Neural cell (in vitro differentiated cells): ENCODE results near the gene CLEC2B. TPM values are rescaled to one million over a fixed set of nuclear protein-coding genes. Genes with fewer than 3 reads are reported as not detected.

ENCODE experiments used
- H2AFZ ChIP-seq: fragments of 200-600, 300-800 bp; sonication (generic), shearing (Covaris generic); 2 replicates; pipeline ENCODE4 v1.6.0; 2014; ENCODE audit warnings: low read depth, mild to moderate bottlenecking, antibody characterized with exemption, low read length, moderate library complexity
- H3F3A ChIP-seq: fragments of 200-600 bp; shearing (Covaris generic); 2 replicates; pipeline ENCODE4 v1.6.1; 2016; ENCODE audit warnings: mild to moderate bottlenecking, moderate library complexity, mixed read lengths, antibody characterized with exemption, low read length; ENCODE audit not compliant: insufficient read depth, poor library complexity, severe bottlenecking
- H3K27ac ChIP-seq: fragments of 200-600, 300-800 bp; sonication (generic), shearing (Covaris generic); 2 replicates; pipeline ENCODE4 v1.5.1; 2014; ENCODE audit warnings: mild to moderate bottlenecking, low read length, moderate library complexity
- H3K27me3 ChIP-seq: fragments of 300-800, 200-600 bp; sonication (generic), shearing (Covaris generic); 2 replicates; pipeline ENCODE4 v1.6.0; 2014; ENCODE audit warnings: mild to moderate bottlenecking, low read depth, low read length, moderate library complexity; ENCODE audit not compliant: insufficient read depth
- H3K36me3 ChIP-seq: fragments of 300-800, 200-600 bp; sonication (generic), shearing (Covaris generic); 2 replicates; pipeline ENCODE4 v1.5.1; 2014; ENCODE audit warnings: mild to moderate bottlenecking, antibody characterized with exemption, low read length, moderate library complexity; ENCODE audit not compliant: insufficient read depth
- H3K4me2 ChIP-seq: fragments of 300-800, 200-600 bp; sonication (generic), shearing (Covaris generic); 2 replicates; pipeline ENCODE4 v1.6.0; 2014; ENCODE audit warnings: mild to moderate bottlenecking, low read length
- H3K4me3 ChIP-seq: fragments of 300-800, 200-600 bp; sonication (generic), shearing (Covaris generic); 2 replicates; pipeline ENCODE4 v1.5.1; 2014; ENCODE audit warnings: mild to moderate bottlenecking, low read length, moderate library complexity
- H3K79me2 ChIP-seq: fragments of 200-600 bp; shearing (Covaris generic); replicated peaks from 2 replicates; pipeline ENCODE4 v1.6.0; 2014; ENCODE audit warnings: mild to moderate bottlenecking, low read length, moderate library complexity; ENCODE audit not compliant: insufficient read depth
- H3K9ac ChIP-seq: fragments of 300-800, 200-600 bp; sonication (generic), shearing (Covaris generic); 2 replicates; pipeline ENCODE4 v1.6.1; 2016; ENCODE audit warnings: mild to moderate bottlenecking, low read length, mixed read lengths
- H3K9me2 ChIP-seq: fragments of 200-600 bp; shearing (Covaris generic); 2 replicates; pipeline ENCODE4 v1.6.1; 2016; ENCODE audit warnings: mild to moderate bottlenecking, low read length, mixed read lengths; ENCODE audit not compliant: insufficient read depth
- H3K9me3 ChIP-seq: fragments of 200-600, 300-800 bp; sonication (generic), shearing (Covaris generic); 2 replicates; pipeline ENCODE4 v1.6.1; 2016; ENCODE audit warnings: mild to moderate bottlenecking, mixed run types, low read length, moderate library complexity, mixed read lengths
- H4K20me1 ChIP-seq: fragments of 200-600 bp; shearing (Covaris generic); 2 replicates; pipeline ENCODE4 v1.6.1; 2016; ENCODE audit warnings: mild to moderate bottlenecking, mixed run types; ENCODE audit not compliant: insufficient read depth
- EP300 ChIP-seq: fragments of 450-650 bp; conservative IDR thresholded peaks from 2 replicates; pipeline ENCODE4 v1.6.1; 2014; ENCODE audit warnings: antibody characterized with exemption, mild to moderate bottlenecking, moderate library complexity; ENCODE audit not compliant: poor library complexity, severe bottlenecking
- EZH2 ChIP-seq: fragments of 200-600, 300-800 bp; shearing (Covaris generic), sonication (generic); IDR thresholded peaks from 2 replicates; pipeline ENCODE4 v1.6.1; 2014; ENCODE audit warnings: antibody characterized with exemption, low read length, borderline replicate concordance, mild to moderate bottlenecking; ENCODE audit not compliant: insufficient read depth, poor library complexity, severe bottlenecking
- MXI1 ChIP-seq: fragments of 450-650 bp; conservative IDR thresholded peaks from 2 replicates; pipeline ENCODE4 v1.6.1; 2014; ENCODE audit warnings: antibody characterized with exemption, mild to moderate bottlenecking; ENCODE audit not compliant: poor library complexity, severe bottlenecking
- POLR2AphosphoS5 ChIP-seq: IDR thresholded peaks from 2 replicates; pipeline ENCODE4 v1.6.1; 2012
- RAD21 ChIP-seq: fragments of 450-650 bp; conservative IDR thresholded peaks from 2 replicates; pipeline ENCODE4 v1.6.1; 2014; ENCODE audit warnings: antibody characterized with exemption, mild to moderate bottlenecking, moderate library complexity
- REST ChIP-seq: IDR thresholded peaks from 2 replicates; pipeline ENCODE4 v1.6.1; 2012; ENCODE audit warnings: borderline replicate concordance
- SMC3 ChIP-seq: fragments of 450-650 bp; conservative IDR thresholded peaks from 2 replicates; pipeline ENCODE4 v1.6.1; 2014; ENCODE audit warnings: antibody characterized with exemption, mild to moderate bottlenecking, moderate library complexity; ENCODE audit not compliant: poor library complexity
- TAF1 ChIP-seq: IDR thresholded peaks from 2 replicates; pipeline ENCODE4 v1.6.1; 2012; ENCODE audit warnings: low read depth
- polyA plus RNA-seq: library from polyadenylated mRNA; depleted of rRNA; stranded (reverse); fragments of >200 nt; gene quantifications from 2 replicates; pipeline ENCODE4 v1.2.3, GENCODE V29; 2014
- TF ChIP-seq, protein P1 (sequence below): fragments of 450-650 bp; IDR thresholded peaks from 2 replicates; pipeline ENCODE4 v1.5.1; 2014; ENCODE audit warnings: antibody characterized with exemption, mild to moderate bottlenecking, moderate library complexity; ENCODE audit not compliant: poor library complexity, severe bottlenecking

CLEC2B gene
- polyA plus RNA-seq, 1 donor from 2014 or later, result 0.17 TPM

DNA sequence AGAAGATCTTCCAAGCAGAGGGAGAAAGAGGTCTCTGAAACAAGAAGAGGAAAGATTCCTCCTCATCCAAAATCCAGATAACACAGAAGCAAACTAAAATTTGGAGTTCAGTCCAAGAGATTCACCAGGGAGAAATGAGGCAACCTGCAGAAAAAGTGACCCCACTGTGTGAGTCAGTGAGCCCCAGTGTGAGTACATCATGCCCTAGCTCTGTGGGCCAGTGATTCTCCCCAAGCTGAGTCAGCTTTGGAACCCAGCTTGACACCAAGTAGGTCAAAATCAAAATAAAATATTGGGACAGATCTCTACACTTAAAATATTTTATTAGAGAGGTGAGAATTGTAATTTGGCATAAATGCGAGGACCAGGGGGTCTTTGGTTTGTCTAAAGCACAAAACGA is 17.2 kb downstream of the CLEC2B start:
- H3K4me3 ChIP-seq, result no peak overlapping the region
- H3K4me2 ChIP-seq, result no peak overlapping the region
- no peaks in the 10 kb centered on the region for H3K9me3 ChIP-seq
- TF ChIP-seq TAF1, result no peak
- TF ChIP-seq EP300, result no peak
- no peak for TF ChIP-seq MXI1
- no peak for TF ChIP-seq REST
- no peaks in the 10 kb centered on the region for H3K27me3 ChIP-seq
- no peaks in the 10 kb centered on the region for H3F3A ChIP-seq
- no peaks in the 10 kb centered on the region for H3K36me3 ChIP-seq
- H3K9ac ChIP-seq, result no peak overlapping the region
- H3K9me2 ChIP-seq, result no peaks in the 10 kb centered on the region
- no peaks in the 10 kb centered on the region for H4K20me1 ChIP-seq
- no peak overlapping the region for H2AFZ ChIP-seq
- H3K27ac ChIP-seq, result no peak overlapping the region
- H3K79me2 ChIP-seq, result no peaks in the 10 kb centered on the region

- no peaks in the 10 kb centered on the region for H3F3A ChIP-seq
- H3K27me3 ChIP-seq, result no peaks in the 10 kb centered on the region
- no peak overlapping the region for H2AFZ ChIP-seq
- H3K4me2 ChIP-seq, result no peak overlapping the region
- H3K4me3 ChIP-seq, result no peak overlapping the region
- no peak overlapping the region for H3K9ac ChIP-seq
- TF ChIP-seq POLR2AphosphoS5, result no peak
- no peak for TF ChIP-seq TAF1
- no peak for TF ChIP-seq EP300
- no peak for TF ChIP-seq SMC3
- no peak for TF ChIP-seq EZH2
- TF ChIP-seq, protein P1, sequence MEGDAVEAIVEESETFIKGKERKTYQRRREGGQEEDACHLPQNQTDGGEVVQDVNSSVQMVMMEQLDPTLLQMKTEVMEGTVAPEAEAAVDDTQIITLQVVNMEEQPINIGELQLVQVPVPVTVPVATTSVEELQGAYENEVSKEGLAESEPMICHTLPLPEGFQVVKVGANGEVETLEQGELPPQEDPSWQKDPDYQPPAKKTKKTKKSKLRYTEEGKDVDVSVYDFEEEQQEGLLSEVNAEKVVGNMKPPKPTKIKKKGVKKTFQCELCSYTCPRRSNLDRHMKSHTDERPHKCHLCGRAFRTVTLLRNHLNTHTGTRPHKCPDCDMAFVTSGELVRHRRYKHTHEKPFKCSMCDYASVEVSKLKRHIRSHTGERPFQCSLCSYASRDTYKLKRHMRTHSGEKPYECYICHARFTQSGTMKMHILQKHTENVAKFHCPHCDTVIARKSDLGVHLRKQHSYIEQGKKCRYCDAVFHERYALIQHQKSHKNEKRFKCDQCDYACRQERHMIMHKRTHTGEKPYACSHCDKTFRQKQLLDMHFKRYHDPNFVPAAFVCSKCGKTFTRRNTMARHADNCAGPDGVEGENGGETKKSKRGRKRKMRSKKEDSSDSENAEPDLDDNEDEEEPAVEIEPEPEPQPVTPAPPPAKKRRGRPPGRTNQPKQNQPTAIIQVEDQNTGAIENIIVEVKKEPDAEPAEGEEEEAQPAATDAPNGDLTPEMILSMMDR, result no peak
- no peak for TF ChIP-seq REST
- no peak for TF ChIP-seq RAD21
- TF ChIP-seq MXI1, result no peak
- no peaks in the 10 kb centered on the region for H3K9me2 ChIP-seq
- no peaks in the 10 kb centered on the region for H3K36me3 ChIP-seq
- no peaks in the 10 kb centered on the region for H3K79me2 ChIP-seq
- H3K27ac ChIP-seq, result no peak overlapping the region
- no peaks in the 10 kb centered on the region for H3K9me3 ChIP-seq
- H4K20me1 ChIP-seq, result no peaks in the 10 kb centered on the region
Observed at GRCh38 chr12:9851050-9851449, 18.1 kb downstream of the CLEC2B start.
